GM18951 (cell line): ENCODE results near the gene LRRC7.

Source experiments
- POLR2A ChIP-seq: IDR thresholded peaks from 4 replicates; pipeline ENCODE4 v1.6.1; 2011; ENCODE audit warnings: mild to moderate bottlenecking; ENCODE audit not compliant: insufficient read length, insufficient read depth; ENCODE audit errors: extremely low read depth
- in situ Hi-C: fragments of 300-500 bp; cut with MboI; formaldehyde crosslinking; loops from one replicate; pipeline ENCODE4 v1.12.0; 2022; ENCODE audit warnings: low sequenced_read_pairs, mixed read lengths, inconsistent platforms; ENCODE audit not compliant: unreplicated experiment

The LRRC7 gene

DNA sequence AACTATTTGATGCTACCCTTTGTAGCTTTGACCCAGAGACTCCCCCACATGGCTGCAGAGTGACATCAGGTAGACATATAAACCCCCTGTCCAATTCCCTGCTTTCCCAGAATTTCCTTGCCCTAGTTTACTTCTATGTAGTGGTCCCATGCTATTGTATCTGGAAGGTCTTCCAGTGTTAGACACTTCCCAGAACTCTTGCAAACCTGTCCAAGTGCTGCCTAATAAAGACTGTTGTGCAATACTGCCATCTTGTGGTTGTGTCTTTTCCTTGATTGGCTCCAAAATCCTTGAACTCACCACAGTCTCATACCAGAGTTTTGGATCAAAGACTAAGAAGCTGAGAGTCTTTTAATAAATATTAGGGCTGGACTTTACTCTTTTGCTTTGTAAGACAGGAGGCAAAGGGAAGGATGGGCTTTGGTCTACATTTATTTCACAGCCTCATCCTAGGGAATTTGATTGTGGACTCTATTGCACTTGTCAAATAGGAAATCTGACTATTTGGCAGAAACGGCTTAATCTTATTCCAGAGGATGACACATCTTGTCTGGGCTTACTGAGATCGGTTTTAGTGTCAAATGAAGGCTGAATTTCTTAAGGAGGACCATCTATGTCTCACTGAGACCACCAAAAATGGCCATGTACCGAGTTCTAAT, 169.9 kb downstream of the LRRC7 start:
- TF ChIP-seq POLR2A: no peak
- in situ Hi-C loops: loop anchor here (25.0 kb wide), 1 partner anchor 1600 kb away; no protein-coding TSS in a partner anchor

DNA sequence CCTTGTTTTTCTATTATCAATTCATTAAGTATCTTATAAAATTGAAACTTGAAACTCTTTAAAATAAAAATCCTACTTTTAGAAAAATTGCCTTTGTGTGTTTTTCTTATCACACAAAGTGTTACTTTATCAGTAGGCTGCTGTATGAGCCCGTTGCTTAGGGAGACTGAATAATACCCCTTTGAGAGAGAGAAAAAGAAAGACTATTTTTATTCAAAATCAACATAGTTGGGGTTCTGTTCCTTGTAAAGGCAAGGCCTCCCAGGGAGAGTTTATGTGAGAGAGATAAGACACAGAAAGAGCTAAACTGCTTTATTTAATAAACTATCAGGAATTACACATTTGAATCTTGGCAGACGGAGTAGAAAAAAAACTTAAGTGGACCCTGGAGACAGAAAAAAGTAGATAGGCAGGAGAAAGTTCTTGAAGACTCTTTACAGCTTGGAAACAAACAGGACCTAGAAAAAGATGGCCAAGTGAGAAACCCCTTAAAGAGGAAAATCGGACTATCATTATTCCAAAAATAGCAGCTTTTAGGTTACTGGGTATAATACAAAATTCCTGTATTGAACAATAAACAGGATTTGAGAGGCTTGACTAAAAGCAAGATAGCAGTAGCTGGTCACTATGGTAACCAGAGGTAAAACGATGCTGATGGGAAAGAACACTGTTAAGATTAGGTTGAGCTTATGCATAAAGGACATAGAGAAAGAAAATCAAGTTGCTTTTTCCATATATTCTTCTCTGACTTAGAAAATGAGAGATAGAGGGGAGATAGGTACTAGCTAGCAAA, 170.9 kb downstream of the LRRC7 start:
- TF ChIP-seq POLR2A: no peak
- in situ Hi-C loops: loop anchor here (25.0 kb wide), 1 partner anchor 1601 kb away; no protein-coding TSS in a partner anchor

DNA sequence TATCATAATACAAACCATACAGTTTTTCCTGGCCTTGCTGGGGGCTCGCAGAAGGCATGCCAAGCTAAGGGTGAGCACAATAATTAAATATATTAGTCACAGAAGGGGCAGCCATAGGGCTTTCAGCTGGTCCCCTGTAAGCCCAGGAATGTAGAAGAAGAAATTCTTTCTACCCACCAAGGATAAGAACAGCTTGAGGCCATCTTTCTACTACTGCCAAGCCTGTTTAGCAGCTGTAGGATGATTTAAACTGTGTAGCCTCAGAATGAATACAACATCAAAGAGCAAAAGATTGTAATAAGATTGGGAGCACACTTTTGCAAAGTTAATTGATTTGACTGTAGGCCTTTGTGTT, 171.5 kb downstream of the LRRC7 start:
- TF ChIP-seq POLR2A: no peak
- in situ Hi-C loops: loop anchor here (25.0 kb wide), 1 partner anchor 1602 kb away; no protein-coding TSS in a partner anchor

DNA sequence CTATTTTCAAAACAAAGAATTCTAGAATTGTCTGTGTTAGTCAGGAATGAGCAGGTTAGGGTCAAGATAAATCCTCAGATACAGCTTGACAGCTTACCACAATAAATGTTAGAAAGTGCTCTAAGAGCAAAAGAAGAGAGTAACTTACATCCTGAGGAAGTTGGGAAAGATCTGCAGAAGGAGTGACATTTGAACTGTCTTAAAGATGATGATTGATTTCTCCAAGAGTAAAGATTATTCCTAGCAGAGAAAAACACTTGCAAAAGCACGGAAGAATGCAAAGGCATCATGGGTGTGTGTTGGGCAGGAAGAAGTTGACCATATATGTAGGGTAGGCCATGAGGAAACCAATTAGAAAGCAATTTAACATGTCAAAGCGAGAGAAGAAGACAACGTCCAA, 175.4 kb downstream of the LRRC7 start:
- in situ Hi-C loops: loop anchor here (25.0 kb wide), 1 partner anchor 1606 kb away; no protein-coding TSS in a partner anchor
- no peak for TF ChIP-seq POLR2A

DNA sequence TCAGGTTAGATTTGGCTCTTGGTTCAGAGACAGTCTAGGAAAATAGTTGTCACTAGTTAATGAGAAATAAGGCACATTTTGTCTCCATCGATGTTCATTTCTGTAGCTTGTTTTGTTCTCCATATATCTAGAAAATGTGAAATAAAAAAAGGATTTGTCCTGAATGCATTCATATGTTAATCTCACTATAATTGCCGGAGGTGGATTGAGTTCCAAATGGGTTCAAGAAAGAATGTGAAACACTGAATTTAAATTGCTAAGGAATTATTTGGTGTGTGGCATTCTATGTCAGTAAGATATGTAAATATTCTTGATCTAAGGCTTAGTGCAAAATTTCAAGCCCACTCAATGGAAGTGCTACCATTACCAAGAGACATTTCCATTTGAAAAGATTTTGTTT, 176.7 kb downstream of the LRRC7 start:
- in situ Hi-C loops: loop anchor here (25.0 kb wide), 1 partner anchor 1607 kb away; no protein-coding TSS in a partner anchor
- TF ChIP-seq POLR2A: no peak

DNA sequence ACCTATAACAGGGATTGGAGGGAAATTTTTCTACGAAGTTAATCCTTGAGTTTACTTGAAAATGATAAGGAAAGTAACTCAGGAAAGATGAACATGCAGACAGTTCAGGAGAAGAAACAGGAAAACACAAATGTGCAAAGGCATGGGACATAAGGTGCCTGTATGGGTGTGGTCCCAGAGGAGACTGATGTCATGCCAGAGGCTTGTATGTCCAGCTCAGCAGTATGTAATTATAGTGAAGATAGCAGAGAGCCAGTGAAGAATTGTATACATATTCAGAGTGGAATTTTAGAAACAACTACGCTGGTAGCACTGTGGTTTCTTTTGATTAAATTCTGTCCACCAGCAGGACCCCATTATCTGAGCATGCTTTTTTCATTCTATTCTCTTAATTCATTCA, 179.5 kb downstream of the LRRC7 start:
- TF ChIP-seq POLR2A: no peak
- in situ Hi-C loops: loop anchor here (25.0 kb wide), 1 partner anchor 1610 kb away; no protein-coding TSS in a partner anchor

DNA sequence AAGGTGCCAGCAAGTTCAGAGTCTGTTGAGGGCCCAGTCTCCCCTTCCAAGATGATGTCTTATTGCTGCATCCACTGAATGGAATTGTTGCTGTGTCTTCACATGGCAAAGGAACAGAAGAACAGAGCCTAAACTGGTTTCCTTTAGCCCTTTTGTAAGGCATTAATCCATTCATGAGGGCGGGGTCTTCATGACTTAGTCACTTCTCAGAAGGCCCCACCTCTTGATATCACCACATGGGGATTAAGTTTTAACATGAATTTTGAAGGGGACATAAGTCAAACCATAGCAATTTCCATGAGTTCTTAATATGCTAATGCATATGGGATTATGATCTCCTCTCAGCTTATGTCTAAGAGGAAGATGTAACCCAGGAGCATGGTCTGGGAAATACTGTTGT, 182.9 kb downstream of the LRRC7 start:
- no peak for TF ChIP-seq POLR2A
- in situ Hi-C loops: no loop called here

DNA sequence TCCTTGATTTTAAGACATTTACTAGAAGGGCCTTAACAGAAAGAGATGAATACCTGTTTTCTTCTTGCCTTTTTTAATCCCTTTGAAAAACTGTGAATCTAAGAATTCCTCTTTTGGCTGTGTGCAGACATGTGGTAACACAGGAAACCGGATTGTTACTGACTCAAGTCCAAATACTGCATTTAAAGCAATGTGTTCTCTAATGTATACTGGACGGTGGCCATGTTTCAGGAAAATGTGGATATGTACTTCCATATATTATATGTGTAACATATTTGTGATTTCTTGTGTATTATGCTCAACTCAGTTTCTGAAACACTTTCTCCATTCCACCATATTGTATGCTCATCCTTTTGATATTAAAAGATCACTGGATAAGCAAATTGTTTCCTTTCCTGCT, 185.1 kb downstream of the LRRC7 start:
- TF ChIP-seq POLR2A: no peak
- in situ Hi-C loops: no loop called here

DNA sequence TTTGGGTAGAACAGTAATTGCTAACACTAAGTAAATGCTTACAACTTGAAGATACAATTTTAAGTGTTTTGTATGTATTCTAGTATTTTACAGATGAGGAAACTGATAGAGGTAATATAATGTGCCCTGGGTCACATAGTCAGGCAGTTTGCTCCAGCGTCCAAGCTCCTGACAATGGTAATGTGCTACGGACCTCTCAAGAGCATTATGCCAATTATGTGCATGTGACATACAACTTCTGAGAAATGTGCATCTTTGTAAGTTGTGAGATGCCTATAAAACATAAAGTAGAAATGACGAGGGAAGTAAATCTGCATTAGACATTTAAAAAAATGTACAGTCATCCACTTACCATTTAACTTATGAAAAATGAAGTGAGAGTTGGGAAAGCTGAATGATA, 186.8 kb downstream of the LRRC7 start:
- TF ChIP-seq POLR2A: no peak

DNA sequence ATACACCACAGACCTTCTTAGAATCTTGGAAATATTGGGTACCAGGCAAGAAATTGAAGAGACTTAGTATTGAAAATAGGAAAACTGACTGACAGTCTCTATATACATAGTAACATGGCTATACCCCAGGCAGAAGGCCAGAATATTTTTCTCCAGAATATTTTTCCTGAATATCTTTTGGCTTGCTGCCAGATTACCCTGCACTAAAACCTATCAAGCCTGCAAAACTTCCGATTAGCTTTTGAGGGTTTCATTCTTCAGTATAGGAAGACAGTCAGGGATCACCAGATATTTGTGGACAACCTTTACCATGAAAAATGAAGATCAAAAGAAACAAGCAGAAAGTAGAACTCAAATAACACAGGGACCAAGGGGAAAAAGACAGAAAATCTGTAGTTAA, 187.9 kb downstream of the LRRC7 start:
- no peak for TF ChIP-seq POLR2A

More for the DNA sequence above, 186.8 kb downstream of the LRRC7 start:
- in situ Hi-C loops: no loop called here

DNA sequence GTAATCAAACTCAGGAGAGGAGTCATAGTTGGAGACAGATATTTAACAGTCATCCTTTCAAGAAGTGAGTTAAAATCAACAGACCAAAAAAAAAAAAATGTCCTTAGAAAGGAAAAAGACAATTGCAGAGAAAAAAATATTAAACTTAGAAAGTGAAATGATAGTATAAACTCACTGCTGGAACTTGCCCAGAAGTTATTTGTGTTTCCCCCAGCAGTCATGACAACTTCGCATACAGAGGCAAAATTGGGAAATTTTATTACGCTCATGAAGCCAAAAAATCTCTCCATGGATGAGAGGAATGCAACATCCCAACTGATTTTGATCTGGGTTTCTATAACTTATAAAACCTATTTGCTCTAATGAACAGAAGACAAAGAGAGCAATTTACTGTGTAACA, 198.2 kb downstream of the LRRC7 start:
- in situ Hi-C loops: no loop called here
- no peak for TF ChIP-seq POLR2A

More for the DNA sequence above, 187.9 kb downstream of the LRRC7 start:
- in situ Hi-C loops: no loop called here

DNA sequence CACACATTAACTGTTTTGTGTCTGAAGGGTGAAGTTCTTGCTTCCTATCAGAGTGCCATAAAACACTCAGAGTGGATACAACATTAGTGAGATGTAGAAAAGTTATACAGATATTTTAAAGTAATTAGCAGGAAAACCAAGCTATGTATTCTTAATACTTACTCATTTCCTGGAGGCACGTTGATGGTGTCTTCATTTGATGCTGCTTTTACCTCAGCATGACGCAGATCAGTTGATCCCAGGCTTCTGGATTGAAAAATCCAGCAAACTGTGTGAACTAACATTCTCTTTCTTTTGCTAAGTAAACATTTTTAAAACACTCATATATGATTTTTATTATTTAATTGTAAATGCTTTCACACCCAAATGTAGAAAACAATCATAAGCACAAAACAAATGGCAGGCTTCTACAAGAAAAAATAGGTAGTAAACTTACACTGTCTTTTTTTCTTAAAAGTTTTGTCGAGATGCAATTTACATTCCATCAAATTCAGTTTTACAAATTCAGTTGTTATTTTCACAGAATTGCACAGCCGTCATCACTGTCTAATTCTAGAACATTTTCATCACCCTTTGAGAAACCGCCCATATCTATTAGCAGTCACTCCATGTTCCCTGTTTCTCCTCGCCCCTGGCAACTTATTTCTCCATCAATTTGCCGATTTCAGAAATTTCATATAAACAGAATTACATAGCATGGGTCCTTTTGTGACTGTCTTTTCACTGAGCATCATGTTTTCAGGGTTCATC, 198.9 kb downstream of the LRRC7 start:
- in situ Hi-C loops: no loop called here

DNA sequence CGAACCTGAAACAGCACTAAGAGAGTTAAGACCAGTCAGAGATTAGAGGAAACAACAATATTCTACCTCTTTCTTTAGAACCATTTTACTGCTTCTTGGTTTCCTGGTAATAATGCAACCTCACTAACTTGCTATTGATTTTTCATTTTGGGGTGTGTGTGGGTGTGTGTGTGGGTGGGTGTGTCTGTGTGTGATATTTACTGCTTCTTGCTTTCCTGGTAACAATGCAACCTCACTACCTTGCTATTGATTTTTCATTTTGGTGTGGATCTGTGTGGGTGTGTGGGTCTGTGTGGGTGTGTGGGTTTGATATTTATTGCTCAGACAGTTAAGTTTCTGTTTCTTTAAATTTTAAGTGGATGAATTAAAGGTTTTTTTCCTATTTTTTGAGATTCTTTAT, 208.8 kb downstream of the LRRC7 start:
- no peak for TF ChIP-seq POLR2A
- in situ Hi-C loops: no loop called here

More for the DNA sequence above, 198.9 kb downstream of the LRRC7 start:
- TF ChIP-seq POLR2A: no peak
